Measurements from ENCODE around the gene USPL1. TPM values are rescaled to one million over a fixed set of nuclear protein-coding genes. Genes with fewer than 3 reads are reported as not detected.

USPL1 gene
- total RNA-seq, 2 donors from 2014 or later, result 20.1 to 24.4 TPM

- no peak for DNase-seq (ENCODE audit: low spot score)
- Histone ChIP-seq H3K4me3 (no peak overlapping the region), H3K36me3 (no peaks in the 10 kb centered on the region), H3K9me3 (no peaks in the 10 kb centered on the region), H3K4me1 (replicated peaks) (no peaks in the 10 kb centered on the region), H3K27me3 (replicated peaks; ENCODE audit: insufficient read depth) (no peaks in the 10 kb centered on the region), H3K27ac (no peak overlapping the region)
- WGBS, result 85% methylated on average over 8 of the region's 8 CpGs
- intact Hi-C loops (cut with DNase I), result no loop called here
- TF ChIP-seq CTCF (IDR thresholded peaks at IDR 0.05), result no peak
These were observed 48.4 kb downstream of the USPL1 start for GRCh38 chr13:30666113-30666512.

- no peak overlapping the region for H3K27ac ChIP-seq
- no peak for DNase-seq (ENCODE audit: low spot score)
- no peaks in the 10 kb centered on the region for H3K9me3 ChIP-seq
- H3K27me3 ChIP-seq (replicated peaks; ENCODE audit: insufficient read depth), result no peaks in the 10 kb centered on the region
- intact Hi-C loops (cut with DNase I), result no loop called here
- H3K36me3 ChIP-seq, result no peaks in the 10 kb centered on the region
- WGBS, result 94% methylated on average over 4 of the region's 4 CpGs
- no peak for TF ChIP-seq POLR2AphosphoS5 (IDR thresholded peaks at IDR 0.05)
- no peak for TF ChIP-seq CTCF (IDR thresholded peaks at IDR 0.05)
- TF ChIP-seq POLR2A (IDR thresholded peaks at IDR 0.05), result no peak
- H3K4me3 ChIP-seq, result no peak overlapping the region
- no peaks in the 10 kb centered on the region for H3K4me1 ChIP-seq (replicated peaks)
These were observed 49.3 kb downstream of the USPL1 start for GRCh38 chr13:30667014-30667413.

- WGBS, result 94% methylated on average over 4 of the region's 4 CpGs
- Histone ChIP-seq H3K36me3 (no peaks in the 10 kb centered on the region), H3K4me3 (no peak overlapping the region), H3K9me3 (no peaks in the 10 kb centered on the region), H3K27me3 (replicated peaks; ENCODE audit: insufficient read depth) (no peaks in the 10 kb centered on the region), H3K4me1 (replicated peaks) (no peaks in the 10 kb centered on the region), H3K27ac (no peak overlapping the region)
- no peak for TF ChIP-seq POLR2A (IDR thresholded peaks at IDR 0.05)
- no peak for DNase-seq (ENCODE audit: low spot score)
- intact Hi-C loops (cut with DNase I), result no loop called here
These were observed 50.6 kb downstream of the USPL1 start for GRCh38 chr13:30668312-30668711.

GRCh38 chr13:30671271-30671815 is 53.6 kb downstream of the USPL1 start:
- WGBS, result 88% methylated on average over 6 of the region's 6 CpGs

More at GRCh38 chr13:30671271-30671815, 53.6 kb downstream of the USPL1 start:
- H3K36me3 ChIP-seq, result no peaks in the 10 kb centered on the region
- no peaks in the 10 kb centered on the region for H3K9me3 ChIP-seq
- intact Hi-C loops (cut with DNase I), result loop anchor here (10.0 kb wide), 2 partner anchors 373 to 537 kb away; no protein-coding TSS in a partner anchor
- no peaks in the 10 kb centered on the region for H3K27me3 ChIP-seq (replicated peaks; ENCODE audit: insufficient read depth)
- no peak overlapping the region for H3K4me3 ChIP-seq
- TF ChIP-seq POLR2AphosphoS5 (IDR thresholded peaks at IDR 0.05), result no peak
- TF ChIP-seq CTCF (IDR thresholded peaks at IDR 0.05), result no peak
- no peak for TF ChIP-seq POLR2A (IDR thresholded peaks at IDR 0.05)
- no peak overlapping the region for H3K27ac ChIP-seq
- no peak for DNase-seq (ENCODE audit: low spot score)
- no peaks in the 10 kb centered on the region for H3K4me1 ChIP-seq (replicated peaks)
